ENCODE results near the gene ISM2. TPM values are rescaled to one million over a fixed set of nuclear protein-coding genes. Genes with fewer than 3 reads are reported as not detected.
"Not testable (repeated sequence)": the region's sequence is repeated elsewhere in the genome, so short reads cannot be mapped to it uniquely, and the experiment has no call there.

The ISM2 gene
- total RNA-seq, 1 experiment from 2014 or later: 2.6 TPM

DNA sequence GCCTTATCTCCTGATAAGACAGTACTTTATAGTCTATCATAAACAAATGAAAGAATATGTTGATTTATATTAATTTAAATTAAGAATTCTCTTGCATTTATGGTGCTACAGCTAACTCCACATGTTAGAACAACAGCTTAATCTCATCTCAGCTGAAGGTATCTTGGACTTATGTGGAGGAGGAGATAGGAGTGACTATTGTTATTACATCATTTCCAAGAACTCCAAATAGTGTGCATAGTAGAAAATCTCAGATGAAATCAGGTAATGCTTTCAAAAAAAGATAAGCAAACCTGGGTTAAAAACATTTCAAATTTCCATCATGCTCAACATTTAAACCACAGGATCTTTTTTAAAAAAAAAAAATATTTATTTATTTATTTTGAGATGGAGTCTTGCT is 31.3 kb upstream of the ISM2 start:
- H3K27me3 ChIP-seq (ENCODE audit: control insufficient read depth, insufficient read depth, low read length): no peaks in the 10 kb centered on the region
- H3K36me3 ChIP-seq (ENCODE audit: control insufficient read depth, insufficient read depth, low read length): no peaks in the 10 kb centered on the region
- H3K9me3 ChIP-seq (ENCODE audit: control insufficient read depth, insufficient read depth, low read depth, low read length): no peaks in the 10 kb centered on the region
- TF ChIP-seq SIN3A (IDR thresholded peaks at IDR 0.05; ENCODE audit: borderline replicate concordance, insufficient read depth, low read depth, low read length) (no peak), TCF7L2 (IDR thresholded peaks at IDR 0.05; ENCODE audit: low read depth, low read length) (no peak)
- TF ChIP-seq, protein P1, sequence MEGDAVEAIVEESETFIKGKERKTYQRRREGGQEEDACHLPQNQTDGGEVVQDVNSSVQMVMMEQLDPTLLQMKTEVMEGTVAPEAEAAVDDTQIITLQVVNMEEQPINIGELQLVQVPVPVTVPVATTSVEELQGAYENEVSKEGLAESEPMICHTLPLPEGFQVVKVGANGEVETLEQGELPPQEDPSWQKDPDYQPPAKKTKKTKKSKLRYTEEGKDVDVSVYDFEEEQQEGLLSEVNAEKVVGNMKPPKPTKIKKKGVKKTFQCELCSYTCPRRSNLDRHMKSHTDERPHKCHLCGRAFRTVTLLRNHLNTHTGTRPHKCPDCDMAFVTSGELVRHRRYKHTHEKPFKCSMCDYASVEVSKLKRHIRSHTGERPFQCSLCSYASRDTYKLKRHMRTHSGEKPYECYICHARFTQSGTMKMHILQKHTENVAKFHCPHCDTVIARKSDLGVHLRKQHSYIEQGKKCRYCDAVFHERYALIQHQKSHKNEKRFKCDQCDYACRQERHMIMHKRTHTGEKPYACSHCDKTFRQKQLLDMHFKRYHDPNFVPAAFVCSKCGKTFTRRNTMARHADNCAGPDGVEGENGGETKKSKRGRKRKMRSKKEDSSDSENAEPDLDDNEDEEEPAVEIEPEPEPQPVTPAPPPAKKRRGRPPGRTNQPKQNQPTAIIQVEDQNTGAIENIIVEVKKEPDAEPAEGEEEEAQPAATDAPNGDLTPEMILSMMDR (IDR thresholded peaks at IDR 0.05): no peak
- no peaks in the 10 kb centered on the region for H3K4me1 ChIP-seq (ENCODE audit: control insufficient read depth, insufficient read depth, low read length)
- ChIA-PET CTCF (no interaction called here), POLR2A (interaction anchor here (0.7 kb wide), 1 partner anchor 13 kb away, joined by 3 read pairs; no protein-coding TSS in a partner anchor)
- ATAC-seq (no peak), DNase-seq (ENCODE audit: low read depth, low spot score) (no peak)
- BruUV-seq (replicated peaks): no TSS peak
- H3K4me3 ChIP-seq (ENCODE audit: low read depth in 2 of 2, low read length in 2 of 2): no peak overlapping the region
- no peak overlapping the region for H3K27ac ChIP-seq (ENCODE audit: low read length)
- in situ Hi-C loops (cut with HindIII; ENCODE audit: low pct_unique_long_range_greater_than_20kb, low sequenced_read_pairs): no loop called here
- intact Hi-C loops (cut with micrococcal nuclease; ENCODE audit: unreplicated experiment): no loop called here

DNA sequence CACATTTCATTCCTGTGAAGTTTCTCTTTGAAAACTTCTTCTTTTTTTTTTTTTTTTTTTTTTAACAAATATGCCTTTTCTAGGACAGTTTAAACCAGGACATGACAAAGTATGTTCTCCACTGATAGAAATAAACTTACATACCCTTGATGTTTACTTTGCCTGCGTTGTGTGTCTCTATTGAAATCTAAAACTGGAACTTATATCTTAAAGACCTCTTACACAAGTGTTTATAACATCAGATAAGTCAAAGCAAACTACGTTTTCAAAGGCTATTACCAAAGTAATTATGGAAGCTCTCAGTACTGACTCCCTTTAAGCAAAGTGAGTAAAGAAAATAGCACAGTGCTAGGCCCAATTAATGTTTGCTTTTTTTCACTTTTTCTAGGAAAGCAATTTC is 30.6 kb upstream of the ISM2 start:
- no peaks in the 10 kb centered on the region for H3K4me1 ChIP-seq (ENCODE audit: control insufficient read depth, insufficient read depth, low read length)
- ChIA-PET POLR2A (no interaction called here), CTCF (no interaction called here)
- H3K27ac ChIP-seq (ENCODE audit: low read length): no peak overlapping the region
- no peaks in the 10 kb centered on the region for H3K9me3 ChIP-seq (ENCODE audit: control insufficient read depth, insufficient read depth, low read depth, low read length)
- H3K4me3 ChIP-seq (ENCODE audit: low read depth in 2 of 2, low read length in 2 of 2): no peak overlapping the region
- in situ Hi-C loops (cut with HindIII; ENCODE audit: low pct_unique_long_range_greater_than_20kb, low sequenced_read_pairs): no loop called here
- BruUV-seq (replicated peaks): no TSS peak
- TF ChIP-seq TCF7L2 (IDR thresholded peaks at IDR 0.05; ENCODE audit: low read depth, low read length) (no peak), POLR2AphosphoS5 (IDR thresholded peaks at IDR 0.05; ENCODE audit: low read depth, low read length) (no peak), SIN3A (IDR thresholded peaks at IDR 0.05; ENCODE audit: borderline replicate concordance, insufficient read depth, low read depth, low read length) (no peak)
- TF ChIP-seq, protein P1 (IDR thresholded peaks at IDR 0.05): no peak
- TF ChIP-seq, protein P2, sequence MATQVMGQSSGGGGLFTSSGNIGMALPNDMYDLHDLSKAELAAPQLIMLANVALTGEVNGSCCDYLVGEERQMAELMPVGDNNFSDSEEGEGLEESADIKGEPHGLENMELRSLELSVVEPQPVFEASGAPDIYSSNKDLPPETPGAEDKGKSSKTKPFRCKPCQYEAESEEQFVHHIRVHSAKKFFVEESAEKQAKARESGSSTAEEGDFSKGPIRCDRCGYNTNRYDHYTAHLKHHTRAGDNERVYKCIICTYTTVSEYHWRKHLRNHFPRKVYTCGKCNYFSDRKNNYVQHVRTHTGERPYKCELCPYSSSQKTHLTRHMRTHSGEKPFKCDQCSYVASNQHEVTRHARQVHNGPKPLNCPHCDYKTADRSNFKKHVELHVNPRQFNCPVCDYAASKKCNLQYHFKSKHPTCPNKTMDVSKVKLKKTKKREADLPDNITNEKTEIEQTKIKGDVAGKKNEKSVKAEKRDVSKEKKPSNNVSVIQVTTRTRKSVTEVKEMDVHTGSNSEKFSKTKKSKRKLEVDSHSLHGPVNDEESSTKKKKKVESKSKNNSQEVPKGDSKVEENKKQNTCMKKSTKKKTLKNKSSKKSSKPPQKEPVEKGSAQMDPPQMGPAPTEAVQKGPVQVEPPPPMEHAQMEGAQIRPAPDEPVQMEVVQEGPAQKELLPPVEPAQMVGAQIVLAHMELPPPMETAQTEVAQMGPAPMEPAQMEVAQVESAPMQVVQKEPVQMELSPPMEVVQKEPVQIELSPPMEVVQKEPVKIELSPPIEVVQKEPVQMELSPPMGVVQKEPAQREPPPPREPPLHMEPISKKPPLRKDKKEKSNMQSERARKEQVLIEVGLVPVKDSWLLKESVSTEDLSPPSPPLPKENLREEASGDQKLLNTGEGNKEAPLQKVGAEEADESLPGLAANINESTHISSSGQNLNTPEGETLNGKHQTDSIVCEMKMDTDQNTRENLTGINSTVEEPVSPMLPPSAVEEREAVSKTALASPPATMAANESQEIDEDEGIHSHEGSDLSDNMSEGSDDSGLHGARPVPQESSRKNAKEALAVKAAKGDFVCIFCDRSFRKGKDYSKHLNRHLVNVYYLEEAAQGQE (IDR thresholded peaks at IDR 0.05; ENCODE audit: insufficient read depth in 1 of 2, low read depth in 2 of 2, low read length in 1 of 2): no peak
- ATAC-seq (no peak), DNase-seq (ENCODE audit: low read depth, low spot score) (no peak)
- H3K36me3 ChIP-seq (ENCODE audit: control insufficient read depth, insufficient read depth, low read length): no peaks in the 10 kb centered on the region
- H3K27me3 ChIP-seq (ENCODE audit: control insufficient read depth, insufficient read depth, low read length): no peaks in the 10 kb centered on the region
- intact Hi-C loops (cut with micrococcal nuclease; ENCODE audit: unreplicated experiment): no loop called here

DNA sequence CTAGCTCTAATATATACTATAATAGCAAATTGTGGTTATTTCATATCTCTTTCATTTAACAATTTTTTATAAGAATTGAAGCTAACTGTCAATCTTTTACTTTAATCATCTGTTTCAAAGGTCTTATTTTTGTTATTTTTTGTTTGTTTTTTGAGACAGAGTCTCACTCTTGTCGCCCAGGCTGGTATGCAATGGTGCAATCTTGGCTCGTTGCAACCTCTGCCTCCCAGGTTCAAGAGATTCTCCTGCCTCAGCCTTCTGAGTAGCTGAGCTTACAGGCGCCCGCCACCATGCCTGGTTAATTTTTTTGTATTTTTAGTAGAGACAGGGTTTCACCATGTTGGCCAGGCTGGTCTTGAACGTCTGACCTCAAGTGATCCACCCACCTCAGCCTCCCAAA is 30.1 kb upstream of the ISM2 start:
- H3K4me3 ChIP-seq (ENCODE audit: low read depth in 2 of 2, low read length in 2 of 2); CTCF ChIA-PET; in situ Hi-C loops (cut with HindIII; ENCODE audit: low pct_unique_long_range_greater_than_20kb, low sequenced_read_pairs); H3K27ac ChIP-seq (ENCODE audit: low read length); BruUV-seq (replicated peaks); H3K4me1 ChIP-seq (ENCODE audit: control insufficient read depth, insufficient read depth, low read length); H3K36me3 ChIP-seq (ENCODE audit: control insufficient read depth, insufficient read depth, low read length); DNase-seq (ENCODE audit: low read depth, low spot score); H3K27me3 ChIP-seq (ENCODE audit: control insufficient read depth, insufficient read depth, low read length); ATAC-seq; POLR2A ChIA-PET; intact Hi-C loops (cut with micrococcal nuclease; ENCODE audit: unreplicated experiment); H3K9me3 ChIP-seq (ENCODE audit: control insufficient read depth, insufficient read depth, low read depth, low read length): not testable (repeated sequence)
